C4-2B (cell line): ENCODE data around the gene ADCYAP1.

ENCODE experiments used
- ZFX ChIP-seq: fragments of 450-650 bp; IDR thresholded peaks from 2 replicates; pipeline ENCODE4 v1.6.1; 2017
- TF ChIP-seq, protein P1 (sequence below): fragments of 450-650 bp; conservative IDR thresholded peaks from 2 replicates; pipeline ENCODE4 v1.5.1; 2017; ENCODE audit warnings: mild to moderate bottlenecking

DNA sequence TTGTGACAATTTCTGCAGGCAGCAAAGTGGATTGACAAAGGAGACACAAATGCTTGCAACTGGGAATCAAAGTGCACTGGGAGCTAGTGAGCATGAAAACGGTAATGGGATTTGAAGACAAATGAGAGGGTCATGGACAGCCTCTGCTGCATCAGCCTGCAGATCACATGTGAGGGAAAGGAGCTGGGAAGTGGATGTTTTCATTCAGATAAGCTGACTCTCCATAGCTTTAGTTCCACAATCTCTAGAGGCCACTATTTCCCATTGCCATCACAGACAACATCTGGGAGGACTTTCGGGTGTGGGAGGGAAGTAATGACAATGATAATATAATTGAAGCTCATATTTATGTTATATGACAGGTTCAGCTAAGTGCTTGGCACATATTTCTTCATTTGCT is 28.4 kb downstream of the ADCYAP1 start:
- TF ChIP-seq, protein P1, sequence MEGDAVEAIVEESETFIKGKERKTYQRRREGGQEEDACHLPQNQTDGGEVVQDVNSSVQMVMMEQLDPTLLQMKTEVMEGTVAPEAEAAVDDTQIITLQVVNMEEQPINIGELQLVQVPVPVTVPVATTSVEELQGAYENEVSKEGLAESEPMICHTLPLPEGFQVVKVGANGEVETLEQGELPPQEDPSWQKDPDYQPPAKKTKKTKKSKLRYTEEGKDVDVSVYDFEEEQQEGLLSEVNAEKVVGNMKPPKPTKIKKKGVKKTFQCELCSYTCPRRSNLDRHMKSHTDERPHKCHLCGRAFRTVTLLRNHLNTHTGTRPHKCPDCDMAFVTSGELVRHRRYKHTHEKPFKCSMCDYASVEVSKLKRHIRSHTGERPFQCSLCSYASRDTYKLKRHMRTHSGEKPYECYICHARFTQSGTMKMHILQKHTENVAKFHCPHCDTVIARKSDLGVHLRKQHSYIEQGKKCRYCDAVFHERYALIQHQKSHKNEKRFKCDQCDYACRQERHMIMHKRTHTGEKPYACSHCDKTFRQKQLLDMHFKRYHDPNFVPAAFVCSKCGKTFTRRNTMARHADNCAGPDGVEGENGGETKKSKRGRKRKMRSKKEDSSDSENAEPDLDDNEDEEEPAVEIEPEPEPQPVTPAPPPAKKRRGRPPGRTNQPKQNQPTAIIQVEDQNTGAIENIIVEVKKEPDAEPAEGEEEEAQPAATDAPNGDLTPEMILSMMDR: no peak
- no peak for TF ChIP-seq ZFX
